ENCODE data around the gene ABCD1.

Gene ABCD1

DNA sequence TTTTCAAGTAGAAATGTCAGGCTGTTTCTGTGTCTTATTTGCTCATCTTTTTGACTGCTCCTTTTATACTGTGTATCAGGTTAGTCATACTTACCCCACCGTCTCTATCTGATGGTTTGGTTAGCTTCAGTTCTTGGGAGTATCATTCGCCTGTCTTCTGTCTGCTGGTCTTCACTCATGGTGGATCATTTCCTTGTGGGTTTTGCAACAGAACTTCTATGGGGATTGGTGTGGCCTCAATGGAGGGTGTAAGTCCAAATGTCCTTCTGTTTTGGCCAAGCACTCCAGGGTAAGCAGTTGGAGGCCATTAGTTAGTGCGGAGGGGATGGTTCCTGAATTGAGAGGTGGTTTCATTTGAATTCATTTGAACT, 7.2 kb downstream of the ABCD1 start:
- in situ Hi-C loops (cut with MboI; ENCODE audit: low sequenced_read_pairs), result loop anchor here (25.0 kb wide), 1 partner anchor 805 kb away; the partner anchor contains the start of genes G6PD and IKBKG

DNA sequence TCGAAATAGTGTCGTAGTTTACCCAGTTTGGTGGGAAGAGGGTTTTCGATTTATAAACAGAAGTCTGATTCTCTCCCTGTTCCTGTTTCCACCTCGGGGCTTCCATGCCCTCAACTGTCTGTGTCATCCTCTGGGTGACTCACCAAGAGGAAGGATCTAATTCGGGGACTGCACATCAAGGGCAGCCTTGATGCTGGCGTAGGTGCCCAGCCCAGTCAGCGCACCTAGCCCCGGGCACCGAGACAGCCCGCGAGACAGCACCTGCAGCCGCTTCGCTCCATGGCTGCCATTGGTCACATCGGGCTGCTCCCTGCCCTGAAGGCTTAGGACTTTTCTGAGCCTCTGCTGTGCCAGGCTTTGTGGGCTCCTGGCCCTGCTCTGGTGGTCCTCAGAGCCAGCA, 7.7 kb downstream of the ABCD1 start:
- in situ Hi-C loops (cut with MboI; ENCODE audit: low sequenced_read_pairs), result loop anchor here (25.0 kb wide), 1 partner anchor 805 kb away; the partner anchor contains the start of genes G6PD and IKBKG

DNA sequence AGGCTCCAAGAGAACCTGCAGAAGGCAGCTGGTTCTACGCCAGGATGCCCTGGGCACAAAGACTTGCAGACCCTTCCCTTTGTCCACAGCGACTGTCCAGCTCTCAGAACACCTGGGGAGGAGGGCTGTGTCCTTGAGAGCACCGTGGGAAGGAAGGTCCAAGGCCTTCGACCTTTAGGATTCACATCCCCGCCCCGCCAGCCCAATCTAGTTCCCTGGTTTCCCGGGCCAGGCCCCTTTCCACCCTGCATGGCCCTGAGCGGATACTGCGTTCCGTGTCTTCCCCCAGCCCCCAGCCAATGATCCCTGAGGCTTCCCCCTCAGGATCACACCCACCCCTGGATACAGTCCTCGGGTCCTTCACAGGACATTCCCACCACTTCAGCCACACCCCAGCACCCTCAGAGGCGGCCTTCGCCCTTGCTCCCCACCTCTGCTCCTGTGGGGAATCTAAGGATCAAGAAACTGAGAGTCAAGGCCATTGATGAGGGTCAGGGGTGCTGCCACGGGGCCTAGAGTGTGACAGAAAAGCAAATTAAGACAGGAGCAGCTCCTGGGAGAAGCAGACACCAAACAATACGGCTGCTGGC, 9.1 kb downstream of the ABCD1 start:
- in situ Hi-C loops (cut with MboI; ENCODE audit: low sequenced_read_pairs), result loop anchor here (25.0 kb wide), 1 partner anchor 804 kb away; the partner anchor contains the start of genes G6PD and IKBKG

DNA sequence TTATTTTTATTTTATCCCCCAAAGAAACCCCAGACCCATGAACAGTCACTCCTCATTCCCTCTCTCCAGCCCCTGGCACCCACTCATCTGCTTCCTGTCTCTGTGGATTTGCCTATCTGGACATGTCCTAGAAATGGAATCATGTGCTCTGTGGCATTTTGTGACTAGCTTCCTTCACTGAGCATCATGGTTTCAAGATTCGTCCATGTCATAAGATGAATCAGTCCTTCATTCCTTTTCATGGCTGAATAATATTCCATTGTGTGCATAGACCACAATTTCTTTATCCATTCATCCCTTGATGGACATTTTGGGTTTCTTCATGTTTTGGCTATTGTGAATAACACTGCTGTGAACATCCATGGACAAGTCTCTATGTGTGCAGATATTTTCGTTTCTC, 10.2 kb downstream of the ABCD1 start:
- in situ Hi-C loops (cut with MboI; ENCODE audit: low sequenced_read_pairs), result loop anchor here (25.0 kb wide), 1 partner anchor 802 kb away; the partner anchor contains the start of genes G6PD and IKBKG

DNA sequence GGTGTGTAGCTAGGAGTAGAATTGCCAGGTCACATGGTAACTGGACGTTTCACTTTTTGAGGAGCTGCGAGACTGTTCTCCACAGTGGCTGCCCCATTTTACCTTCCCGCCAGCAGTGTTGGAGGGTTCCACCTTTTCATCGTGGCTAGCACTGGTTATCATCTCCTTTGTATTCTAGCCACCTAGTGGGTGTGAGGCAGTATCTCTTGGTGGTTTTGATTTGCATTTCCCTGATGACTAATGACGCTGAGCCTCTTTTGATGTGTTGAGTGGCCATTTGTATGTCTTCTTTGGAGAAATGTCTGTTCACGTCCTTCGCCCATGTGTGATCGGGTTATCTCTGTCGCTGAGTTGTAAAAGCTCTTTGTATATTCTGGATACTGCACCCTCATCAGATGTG, 10.6 kb downstream of the ABCD1 start:
- in situ Hi-C loops (cut with MboI; ENCODE audit: low sequenced_read_pairs), result loop anchor here (25.0 kb wide), 1 partner anchor 802 kb away; the partner anchor contains the start of genes G6PD and IKBKG

DNA sequence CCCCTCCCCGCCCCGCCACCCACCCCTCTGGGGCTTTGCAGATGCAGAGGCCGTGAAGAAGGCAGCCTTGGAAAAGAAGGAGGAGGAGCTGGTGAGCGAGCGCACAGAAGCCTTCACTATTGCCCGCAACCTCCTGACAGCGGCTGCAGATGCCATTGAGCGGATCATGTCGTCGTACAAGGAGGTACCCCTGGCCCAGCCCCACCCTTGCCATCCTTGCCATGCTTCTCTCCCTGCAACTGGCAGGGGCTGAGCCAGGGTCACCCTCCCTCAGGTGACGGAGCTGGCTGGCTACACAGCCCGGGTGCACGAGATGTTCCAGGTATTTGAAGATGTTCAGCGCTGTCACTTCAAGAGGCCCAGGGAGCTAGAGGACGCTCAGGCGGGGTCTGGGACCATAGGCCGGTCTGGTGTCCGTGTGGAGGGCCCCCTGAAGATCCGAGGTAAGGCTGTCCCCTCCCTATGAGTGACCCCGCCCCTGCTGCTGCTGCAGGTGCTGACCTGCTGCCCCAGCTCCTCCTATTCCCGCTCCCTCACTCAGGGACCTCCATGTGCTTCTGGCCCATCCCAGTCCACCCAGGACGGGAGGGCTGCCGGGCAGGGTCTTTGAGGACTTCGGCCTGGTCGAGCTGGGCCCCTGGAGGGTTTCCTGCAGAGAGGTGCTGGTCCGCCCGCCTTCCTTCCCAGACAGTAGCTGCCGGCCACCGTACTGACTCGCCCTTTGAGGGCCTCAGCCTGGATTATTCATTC, 11.6 kb downstream of the ABCD1 start:
- in situ Hi-C loops (cut with MboI; ENCODE audit: low sequenced_read_pairs), result loop anchor here (25.0 kb wide), 1 partner anchor 801 kb away; the partner anchor contains the start of genes G6PD and IKBKG

DNA sequence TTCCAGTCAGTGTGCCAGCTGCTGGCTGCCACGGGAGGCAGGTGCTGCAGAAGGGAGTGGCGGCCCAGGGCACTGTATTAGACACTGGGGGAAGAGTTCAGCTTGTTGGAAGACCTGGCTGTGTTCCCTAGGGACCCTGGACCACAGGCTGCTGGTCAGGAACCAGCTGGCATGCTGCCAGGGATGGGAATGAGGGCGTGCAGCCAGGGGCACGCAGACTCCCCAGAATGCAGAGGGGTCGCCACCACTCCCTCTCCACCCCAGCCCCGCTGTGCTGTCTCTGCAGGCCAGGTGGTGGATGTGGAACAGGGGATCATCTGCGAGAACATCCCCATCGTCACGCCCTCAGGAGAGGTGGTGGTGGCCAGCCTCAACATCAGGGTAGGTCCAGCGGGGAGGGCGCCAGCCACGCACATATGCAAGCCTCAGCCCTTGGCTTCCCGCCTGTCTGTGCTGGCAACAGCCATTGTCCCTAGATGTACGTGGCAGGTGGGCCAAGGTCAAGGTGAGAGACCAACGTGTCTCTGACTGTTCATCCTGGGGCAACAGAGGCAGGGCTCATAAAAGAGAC, 12.3 kb downstream of the ABCD1 start:
- in situ Hi-C loops (cut with MboI; ENCODE audit: low sequenced_read_pairs), result loop anchor here (25.0 kb wide), 1 partner anchor 800 kb away; the partner anchor contains the start of genes G6PD and IKBKG

DNA sequence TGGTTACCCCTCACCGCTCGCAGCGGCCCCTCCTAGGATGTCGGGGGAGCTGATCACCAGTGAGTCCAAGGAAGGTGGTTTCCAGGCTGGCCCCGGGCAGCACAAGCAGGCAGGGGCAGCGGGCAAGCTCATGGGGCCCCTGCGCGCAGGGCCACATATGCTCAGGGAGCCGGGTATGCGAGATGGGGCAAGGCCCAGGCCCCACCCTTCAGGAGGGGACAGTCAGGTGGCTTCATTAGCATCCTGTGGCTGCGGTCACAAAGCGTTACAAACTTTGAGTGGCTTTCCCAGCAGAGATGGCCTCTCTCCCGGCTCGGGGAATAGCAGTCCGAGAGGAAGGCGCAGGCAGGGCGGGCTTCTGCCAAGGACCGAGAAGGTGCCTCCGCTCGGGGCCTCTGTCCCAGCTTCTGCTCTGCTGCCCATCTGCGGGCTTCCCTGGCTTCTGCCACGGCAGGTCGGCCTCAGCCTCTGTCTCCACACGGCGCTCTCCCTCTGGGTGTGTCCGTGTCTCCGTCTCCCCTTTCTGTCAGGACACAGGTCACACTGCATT, 13.5 kb downstream of the ABCD1 start:
- in situ Hi-C loops (cut with MboI; ENCODE audit: low sequenced_read_pairs), result loop anchor here (25.0 kb wide), 1 partner anchor 799 kb away; the partner anchor contains the start of genes G6PD and IKBKG

DNA sequence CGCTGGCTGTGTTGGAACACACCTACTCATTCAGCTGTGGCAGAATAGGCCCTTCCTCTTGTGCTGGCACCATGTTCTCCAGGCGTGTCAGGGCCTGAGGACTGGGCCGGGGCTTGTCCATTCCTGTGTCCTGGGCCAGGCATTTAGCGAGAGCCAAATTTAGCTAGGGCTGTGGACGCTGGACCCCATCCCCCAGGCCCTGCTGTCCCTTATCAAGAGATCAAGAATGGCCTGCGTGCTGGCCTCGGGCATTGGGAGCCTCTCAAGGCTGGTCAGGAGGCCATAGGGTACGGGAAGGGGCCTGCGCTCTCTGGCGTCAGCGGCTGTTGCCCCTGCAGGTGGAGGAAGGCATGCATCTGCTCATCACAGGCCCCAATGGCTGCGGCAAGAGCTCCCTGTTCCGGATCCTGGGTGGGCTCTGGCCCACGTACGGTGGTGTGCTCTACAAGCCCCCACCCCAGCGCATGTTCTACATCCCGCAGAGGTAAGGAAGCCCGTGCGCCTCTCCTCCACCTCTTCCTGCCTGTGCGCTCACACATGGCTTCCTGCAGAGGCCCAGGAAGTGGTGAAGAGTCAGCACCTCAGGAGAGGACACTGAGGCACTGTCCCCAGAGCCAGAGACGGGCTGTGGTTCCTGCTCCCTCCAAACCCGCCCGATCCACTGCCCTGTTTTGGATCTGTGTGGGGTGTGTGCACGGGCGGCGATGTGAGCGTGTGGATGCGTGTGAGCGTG, 15.3 kb downstream of the ABCD1 start:
- in situ Hi-C loops (cut with MboI; ENCODE audit: low sequenced_read_pairs), result loop anchor here (25.0 kb wide), 1 partner anchor 797 kb away; the partner anchor contains the start of genes G6PD and IKBKG

DNA sequence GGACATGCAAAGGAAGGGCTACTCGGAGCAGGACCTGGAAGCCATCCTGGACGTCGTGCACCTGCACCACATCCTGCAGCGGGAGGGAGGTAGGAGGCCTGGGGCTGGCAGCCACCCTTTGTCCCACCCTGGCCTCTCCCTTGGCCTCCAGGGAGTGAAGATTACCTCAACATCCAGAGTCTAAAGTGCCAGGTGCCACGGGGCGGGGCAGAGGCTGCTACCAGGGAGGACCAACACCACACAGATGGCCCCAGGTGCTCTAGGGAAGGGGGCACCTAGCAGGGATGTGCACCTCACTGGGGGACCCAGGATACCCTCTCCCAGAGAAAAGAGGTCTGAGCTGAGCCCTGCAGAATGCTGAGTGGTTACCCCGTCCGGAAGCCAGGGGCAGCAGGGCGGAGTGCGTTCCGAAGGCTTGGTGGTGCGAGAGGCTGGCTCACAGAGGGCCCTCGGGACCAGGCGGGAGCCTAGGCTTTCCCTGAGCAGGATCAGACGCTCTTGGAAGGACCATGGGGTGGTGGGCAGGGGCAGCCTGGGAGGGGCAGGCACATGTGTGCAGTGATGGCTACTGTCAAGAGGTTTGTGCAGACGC, 16.1 kb downstream of the ABCD1 start:
- in situ Hi-C loops (cut with MboI; ENCODE audit: low sequenced_read_pairs), result loop anchor here (25.0 kb wide), 1 partner anchor 797 kb away; the partner anchor contains the start of genes G6PD and IKBKG

DNA sequence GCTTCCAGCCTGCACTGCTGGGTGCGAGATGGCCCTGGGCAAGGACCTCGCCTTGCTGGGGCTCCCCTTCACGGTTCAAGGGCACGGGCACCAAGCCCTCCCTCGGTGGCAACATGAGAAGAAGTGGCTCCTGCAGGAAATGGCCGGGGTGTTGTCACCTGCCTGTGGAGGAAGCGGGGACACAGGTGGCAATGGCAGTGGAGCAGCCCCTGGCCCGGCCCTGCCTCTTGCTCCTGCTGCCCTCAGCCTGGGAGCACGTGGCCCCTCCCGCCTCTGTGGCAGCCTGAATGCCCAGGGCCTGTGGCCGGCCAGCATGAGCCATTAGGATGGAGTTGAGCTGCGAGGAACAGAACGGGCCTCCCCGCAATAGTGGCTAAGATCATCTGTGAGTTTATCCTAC, 16.8 kb downstream of the ABCD1 start:
- in situ Hi-C loops (cut with MboI; ENCODE audit: low sequenced_read_pairs), result loop anchor here (25.0 kb wide), 1 partner anchor 796 kb away; the partner anchor contains the start of genes G6PD and IKBKG

DNA sequence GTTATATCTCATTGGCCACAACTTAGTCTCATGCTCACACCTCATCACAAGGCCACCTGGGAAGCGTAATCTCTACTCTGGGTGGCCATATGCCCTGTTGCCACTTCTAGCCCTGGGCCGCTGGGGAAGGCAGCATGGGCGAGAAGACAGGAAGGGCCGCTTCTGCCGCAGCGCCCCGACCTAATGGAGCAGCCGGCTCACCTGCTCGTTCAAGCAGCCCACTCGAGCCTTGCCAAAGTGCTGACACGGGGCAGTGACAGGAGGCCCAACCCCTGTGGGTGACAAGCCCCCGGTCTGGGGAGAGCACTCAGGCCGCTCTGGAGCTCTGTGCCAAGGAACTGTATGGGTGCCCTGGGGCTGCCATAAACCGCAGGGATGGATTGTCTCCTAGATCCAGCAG, 17.5 kb downstream of the ABCD1 start:
- in situ Hi-C loops (cut with MboI; ENCODE audit: low sequenced_read_pairs), result loop anchor here (25.0 kb wide), 1 partner anchor 795 kb away; the partner anchor contains the start of genes G6PD and IKBKG

DNA sequence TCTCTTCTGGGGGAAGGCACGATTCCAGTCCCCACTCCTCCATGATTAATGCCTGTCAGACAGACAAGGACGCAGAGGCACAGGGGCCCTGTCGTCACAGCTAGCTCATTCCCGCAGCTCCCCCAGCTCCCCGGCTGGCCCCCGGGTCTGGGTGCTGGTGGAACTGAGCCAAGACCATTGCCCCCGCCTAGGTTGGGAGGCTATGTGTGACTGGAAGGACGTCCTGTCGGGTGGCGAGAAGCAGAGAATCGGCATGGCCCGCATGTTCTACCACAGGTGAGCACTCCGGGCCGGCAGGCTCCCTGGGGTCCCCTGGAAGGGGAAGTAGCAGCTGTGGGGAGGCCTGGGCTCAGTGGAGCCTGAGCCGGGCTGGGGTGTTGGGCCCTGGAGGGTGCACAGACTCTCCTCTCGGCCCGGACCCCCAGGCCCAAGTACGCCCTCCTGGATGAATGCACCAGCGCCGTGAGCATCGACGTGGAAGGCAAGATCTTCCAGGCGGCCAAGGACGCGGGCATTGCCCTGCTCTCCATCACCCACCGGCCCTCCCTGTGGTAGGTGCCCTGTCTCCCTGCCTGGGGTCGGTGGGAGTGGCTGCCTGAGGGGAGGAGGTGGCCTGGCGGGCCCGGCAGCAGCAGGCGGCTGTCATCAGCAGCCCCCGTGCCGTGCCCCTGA, 18.3 kb downstream of the ABCD1 start:
- in situ Hi-C loops (cut with MboI; ENCODE audit: low sequenced_read_pairs), result loop anchor here (25.0 kb wide), 1 partner anchor 794 kb away; the partner anchor contains the start of genes G6PD and IKBKG

DNA sequence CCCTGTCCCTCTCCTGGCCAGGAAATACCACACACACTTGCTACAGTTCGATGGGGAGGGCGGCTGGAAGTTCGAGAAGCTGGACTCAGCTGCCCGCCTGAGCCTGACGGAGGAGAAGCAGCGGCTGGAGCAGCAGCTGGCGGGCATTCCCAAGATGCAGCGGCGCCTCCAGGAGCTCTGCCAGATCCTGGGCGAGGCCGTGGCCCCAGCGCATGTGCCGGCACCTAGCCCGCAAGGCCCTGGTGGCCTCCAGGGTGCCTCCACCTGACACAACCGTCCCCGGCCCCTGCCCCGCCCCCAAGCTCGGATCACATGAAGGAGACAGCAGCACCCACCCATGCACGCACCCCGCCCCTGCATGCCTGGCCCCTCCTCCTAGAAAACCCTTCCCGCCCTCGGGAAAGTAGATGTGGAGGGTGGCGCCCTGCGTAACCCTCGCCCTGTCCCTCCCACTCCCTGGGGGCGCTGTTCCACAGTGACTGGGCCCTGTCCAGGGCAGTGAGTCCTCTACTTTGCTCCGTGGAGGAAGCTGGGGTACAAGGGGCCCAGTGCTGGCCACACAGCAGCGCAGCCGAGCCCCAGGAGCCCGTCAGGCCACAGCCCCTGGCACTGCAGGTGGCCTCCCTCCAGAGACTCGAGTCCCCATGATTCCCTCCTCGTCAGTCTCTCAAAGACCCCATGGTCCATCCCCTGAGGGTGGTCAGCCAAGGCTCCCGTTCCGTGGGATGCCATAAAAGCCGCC, 19.0 kb downstream of the ABCD1 start:
- in situ Hi-C loops (cut with MboI; ENCODE audit: low sequenced_read_pairs), result loop anchor here (25.0 kb wide), 1 partner anchor 794 kb away; the partner anchor contains the start of genes G6PD and IKBKG

DNA sequence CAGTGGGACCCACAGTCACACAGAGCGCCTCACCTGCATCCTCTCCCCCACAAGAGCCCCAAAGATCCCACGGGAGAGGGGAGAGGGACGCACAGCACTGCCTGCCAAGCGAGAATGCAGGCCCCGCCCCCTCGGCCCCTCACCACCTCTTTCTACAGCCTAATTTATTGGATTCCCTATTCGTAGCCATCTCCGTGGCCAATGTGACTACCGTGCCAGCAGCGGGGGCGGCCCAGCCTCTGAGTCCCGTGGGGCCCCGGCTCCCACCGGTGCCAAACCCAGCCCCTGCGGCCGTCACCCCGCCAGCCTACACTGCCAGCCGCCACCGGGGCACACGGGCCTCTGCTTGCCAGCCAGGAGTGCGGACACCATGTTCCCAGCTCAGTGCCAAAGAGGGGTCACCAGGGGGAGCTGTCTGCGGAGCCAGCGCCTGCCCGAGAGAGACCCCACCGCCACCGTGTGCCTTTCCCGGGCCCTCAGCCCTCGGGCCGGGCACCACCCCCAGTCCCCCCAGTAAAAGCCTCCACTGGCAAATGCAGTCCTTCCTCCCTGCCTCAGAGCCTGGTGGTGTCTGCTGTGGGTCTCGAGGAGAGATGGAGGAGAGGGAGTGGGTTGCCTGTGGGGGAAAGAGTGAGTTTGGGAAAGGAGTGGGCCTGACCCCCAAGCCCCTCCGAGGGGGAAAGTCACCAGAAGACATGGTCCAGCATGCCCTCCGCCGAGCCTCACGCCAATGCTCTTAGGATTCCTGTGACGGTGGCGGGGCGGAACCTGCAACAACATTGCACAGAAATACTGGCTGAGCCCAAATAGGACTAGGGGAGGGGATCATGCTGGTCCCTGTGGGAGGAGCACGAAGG, 19.8 kb downstream of the ABCD1 start:
- in situ Hi-C loops (cut with MboI; ENCODE audit: low sequenced_read_pairs), result loop anchor here (25.0 kb wide), 1 partner anchor 793 kb away; the partner anchor contains the start of genes G6PD and IKBKG

DNA sequence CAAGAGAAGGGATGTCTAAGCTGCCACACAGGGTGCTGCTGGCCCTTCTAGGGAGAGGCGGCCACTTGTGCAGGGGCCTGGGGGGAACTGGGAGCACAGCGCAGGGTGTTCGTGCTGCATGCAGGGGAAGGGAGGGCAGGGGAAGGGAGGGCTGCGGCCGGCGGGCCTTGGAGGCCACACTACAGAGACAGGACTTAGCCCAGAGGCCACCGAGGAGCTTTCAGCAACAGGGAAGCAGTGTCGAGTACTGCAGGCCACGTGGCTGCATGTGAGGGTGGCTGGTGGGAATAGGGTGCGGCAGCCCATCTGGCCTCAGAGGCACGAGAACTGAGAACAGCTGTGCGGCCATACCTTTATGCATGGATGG, 20.4 kb downstream of the ABCD1 start:
- in situ Hi-C loops (cut with MboI; ENCODE audit: low sequenced_read_pairs), result loop anchor here (25.0 kb wide), 1 partner anchor 792 kb away; the partner anchor contains the start of genes G6PD and IKBKG

DNA sequence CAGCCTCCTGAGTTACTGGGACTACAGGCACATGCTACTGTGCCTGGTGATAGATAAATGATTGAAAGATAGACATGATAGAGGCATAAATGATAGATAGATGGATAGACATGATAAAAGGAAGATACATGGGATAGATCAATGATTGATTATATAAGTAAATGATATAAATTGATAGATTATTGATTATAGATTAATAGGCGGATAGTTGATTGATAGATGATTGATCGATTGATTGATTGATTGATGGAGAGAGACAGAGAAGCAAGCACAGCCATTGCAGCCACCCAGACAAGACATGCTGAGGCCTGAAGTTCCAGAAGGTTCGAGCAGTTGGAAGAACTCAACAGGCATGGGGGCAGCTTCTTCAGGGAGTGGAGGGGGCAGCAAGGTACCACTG, 21.7 kb downstream of the ABCD1 start:
- in situ Hi-C loops (cut with MboI; ENCODE audit: low sequenced_read_pairs), result loop anchor here (25.0 kb wide), 1 partner anchor 791 kb away; the partner anchor contains the start of genes G6PD and IKBKG

Data from HL-60/S4 (cell line).